Astrocyte (in vitro differentiated cells and primary cell): ENCODE measurements around the gene ATP1A1. TPM values are rescaled to one million over a fixed set of nuclear protein-coding genes. Genes with fewer than 3 reads are reported as not detected.

Experiments used
- DNase-seq: peaks from one replicate; pipeline ENCODE4 v3.0.0-alpha.2; 2010; ENCODE audit warnings: low read depth
- FAIRE-seq: peaks from 2 replicates; lab custom pipeline; 2011; peaks lifted over from hg19 to GRCh38; lab: Jason Lieb, UNC
- H2AFZ ChIP-seq: 2 replicates; pipeline ENCODE4 v1.6.0; 2012; ENCODE audit warnings: low read depth, low read length, inconsistent platforms
- H3K27ac ChIP-seq: 2 replicates; pipeline ENCODE4 v1.5.1; 2011; ENCODE audit warnings: low read depth, low read length, inconsistent platforms
- H3K27me3 ChIP-seq: 2 replicates; pipeline ENCODE4 v1.6.0; 2011; ENCODE audit warnings: low read length, inconsistent platforms; ENCODE audit not compliant: insufficient read depth
- H3K36me3 ChIP-seq: 2 replicates; pipeline ENCODE4 v1.5.1; 2011; ENCODE audit warnings: low read length, inconsistent platforms; ENCODE audit not compliant: insufficient read depth
- H3K4me1 ChIP-seq: 2 replicates; pipeline ENCODE4 v1.5.1; 2011; ENCODE audit warnings: low read length, inconsistent platforms; ENCODE audit not compliant: insufficient read depth
- H3K4me2 ChIP-seq: 2 replicates; pipeline ENCODE4 v1.6.0; 2012; ENCODE audit warnings: low read length, inconsistent platforms
- H3K4me3 ChIP-seq: 2 replicates; pipeline ENCODE4 v1.5.1; 2011; ENCODE audit warnings: low read depth, mild to moderate bottlenecking, low read length, inconsistent platforms; ENCODE audit not compliant: insufficient read depth
- H3K79me2 ChIP-seq: 2 replicates; pipeline ENCODE4 v1.6.0; 2012; ENCODE audit warnings: mild to moderate bottlenecking, low read length, inconsistent platforms; ENCODE audit not compliant: insufficient read depth
- H3K9ac ChIP-seq: 2 replicates; pipeline ENCODE4 v1.6.0; 2012; ENCODE audit warnings: mild to moderate bottlenecking, low read length, inconsistent platforms
- H3K9me3 ChIP-seq: 2 replicates; pipeline ENCODE4 v1.5.1; 2012; ENCODE audit warnings: low read depth, mild to moderate bottlenecking, low read length, inconsistent platforms; ENCODE audit not compliant: insufficient read depth
- H4K20me1 ChIP-seq: 2 replicates; pipeline ENCODE4 v1.6.0; 2012; ENCODE audit warnings: low read length, inconsistent platforms; ENCODE audit not compliant: insufficient read depth
- H3K27ac Mint-ChIP-seq: one replicate; pipeline ENCODE4 v1.8.0; 2021; ENCODE audit warnings: mild to moderate bottlenecking, mixed read lengths; ENCODE audit not compliant: unreplicated experiment
- H3K27me3 Mint-ChIP-seq: one replicate; pipeline ENCODE4 v1.8.0; 2021; ENCODE audit warnings: low read depth, mixed read lengths; ENCODE audit not compliant: unreplicated experiment
- H3K36me3 Mint-ChIP-seq: one replicate; pipeline ENCODE4 v1.8.0; 2021; ENCODE audit warnings: low read depth, mixed read lengths; ENCODE audit not compliant: unreplicated experiment
- H3K4me1 Mint-ChIP-seq: one replicate; pipeline ENCODE4 v1.8.0; 2021; ENCODE audit warnings: low read depth, mixed read lengths; ENCODE audit not compliant: unreplicated experiment
- H3K4me3 Mint-ChIP-seq: one replicate; pipeline ENCODE4 v1.8.0; 2021; ENCODE audit warnings: mild to moderate bottlenecking, moderate library complexity, mixed read lengths; ENCODE audit not compliant: unreplicated experiment
- H3K9me3 Mint-ChIP-seq: one replicate; pipeline ENCODE4 v1.8.0; 2021; ENCODE audit warnings: mild to moderate bottlenecking, mixed read lengths; ENCODE audit not compliant: unreplicated experiment
- EZH2 ChIP-seq: IDR thresholded peaks from 2 replicates; pipeline ENCODE4 v1.6.1; 2012; ENCODE audit warnings: mild to moderate bottlenecking, low read length, inconsistent platforms; ENCODE audit not compliant: insufficient read depth
- total RNA-seq: library from RNA; stranded (reverse); gene quantifications from 2 replicates; pipeline ENCODE4 v1.2.1, GENCODE V29; 2021
- TF ChIP-seq, protein P1 (sequence below): IDR thresholded peaks from 2 replicates; pipeline ENCODE4 v1.5.1; 2011; ENCODE audit warnings: low read depth, mild to moderate bottlenecking, inconsistent platforms, low read length, moderate library complexity; ENCODE audit not compliant: insufficient read depth

The ATP1A1 gene
- total RNA-seq, 1 donor from 2014 or later: 317 TPM

DNA sequence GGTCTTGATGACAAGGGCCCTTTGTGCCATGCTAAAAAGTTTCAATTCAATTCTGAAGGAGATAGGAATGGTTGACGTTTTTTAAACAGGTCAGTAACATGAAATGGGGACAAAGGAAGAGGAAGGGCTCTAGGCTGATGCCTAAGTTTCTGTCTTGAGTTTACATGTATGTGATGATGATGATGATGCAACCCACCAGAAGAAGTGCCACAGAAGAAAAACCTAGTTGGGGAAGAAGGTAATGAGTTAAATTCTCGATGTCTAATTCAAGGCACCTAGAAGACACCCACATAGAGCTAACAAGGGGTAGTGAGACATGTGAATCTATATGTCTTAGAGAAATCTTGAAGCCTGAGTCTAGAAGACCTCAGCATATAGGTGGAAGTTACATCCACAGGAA, 44.4 kb upstream of the ATP1A1 start:
- Histone ChIP-seq H3K9me3 (no peaks in the 10 kb centered on the region), H3K27me3 (no peaks in the 10 kb centered on the region), H3K4me2 (no peak overlapping the region), H4K20me1 (no peaks in the 10 kb centered on the region), H3K4me1 (no peaks in the 10 kb centered on the region), H3K36me3 (no peaks in the 10 kb centered on the region), H3K27ac (no peak overlapping the region), H3K4me3 (no peak overlapping the region), H3K79me2 (no peaks in the 10 kb centered on the region), H2AFZ (no peak overlapping the region), H3K9ac (no peak overlapping the region)
- no peak overlapping the region for H3K4me3 Mint-ChIP-seq
- H3K36me3 Mint-ChIP-seq: peaks cover 2% of the 10 kb centered on the region
- H3K27ac Mint-ChIP-seq: no peak overlapping the region
- FAIRE-seq: no peak
- no peak for DNase-seq
- peaks cover 2% of the 10 kb centered on the region for H3K4me1 Mint-ChIP-seq
- H3K27me3 Mint-ChIP-seq: no peaks in the 10 kb centered on the region
- no peaks in the 10 kb centered on the region for H3K9me3 Mint-ChIP-seq
- TF ChIP-seq EZH2: no peak
- TF ChIP-seq, protein P1, sequence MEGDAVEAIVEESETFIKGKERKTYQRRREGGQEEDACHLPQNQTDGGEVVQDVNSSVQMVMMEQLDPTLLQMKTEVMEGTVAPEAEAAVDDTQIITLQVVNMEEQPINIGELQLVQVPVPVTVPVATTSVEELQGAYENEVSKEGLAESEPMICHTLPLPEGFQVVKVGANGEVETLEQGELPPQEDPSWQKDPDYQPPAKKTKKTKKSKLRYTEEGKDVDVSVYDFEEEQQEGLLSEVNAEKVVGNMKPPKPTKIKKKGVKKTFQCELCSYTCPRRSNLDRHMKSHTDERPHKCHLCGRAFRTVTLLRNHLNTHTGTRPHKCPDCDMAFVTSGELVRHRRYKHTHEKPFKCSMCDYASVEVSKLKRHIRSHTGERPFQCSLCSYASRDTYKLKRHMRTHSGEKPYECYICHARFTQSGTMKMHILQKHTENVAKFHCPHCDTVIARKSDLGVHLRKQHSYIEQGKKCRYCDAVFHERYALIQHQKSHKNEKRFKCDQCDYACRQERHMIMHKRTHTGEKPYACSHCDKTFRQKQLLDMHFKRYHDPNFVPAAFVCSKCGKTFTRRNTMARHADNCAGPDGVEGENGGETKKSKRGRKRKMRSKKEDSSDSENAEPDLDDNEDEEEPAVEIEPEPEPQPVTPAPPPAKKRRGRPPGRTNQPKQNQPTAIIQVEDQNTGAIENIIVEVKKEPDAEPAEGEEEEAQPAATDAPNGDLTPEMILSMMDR: no peak

GRCh38 chr1:116329524-116330341, 43.3 kb upstream of the ATP1A1 start:
- TF ChIP-seq, protein P1: no peak
- no peak for TF ChIP-seq EZH2
- H3K9me3 ChIP-seq: no peaks in the 10 kb centered on the region
- H2AFZ ChIP-seq: no peak overlapping the region
- peaks cover 3% of the 10 kb centered on the region for H3K4me1 Mint-ChIP-seq
- H3K4me3 ChIP-seq: no peak overlapping the region
- H3K79me2 ChIP-seq: no peaks in the 10 kb centered on the region
- no peak overlapping the region for H3K4me3 Mint-ChIP-seq
- DNase-seq: no peak
- H3K27ac ChIP-seq: no peak overlapping the region
- no peaks in the 10 kb centered on the region for H3K27me3 Mint-ChIP-seq
- peak overlapping the region; percentile 17 for H3K4me2 ChIP-seq
- no peaks in the 10 kb centered on the region for H4K20me1 ChIP-seq
- no peaks in the 10 kb centered on the region for H3K9me3 Mint-ChIP-seq
- no peak overlapping the region for H3K27ac Mint-ChIP-seq
- peaks cover 2% of the 10 kb centered on the region for H3K36me3 Mint-ChIP-seq
- H3K9ac ChIP-seq: no peak overlapping the region
- no peaks in the 10 kb centered on the region for H3K4me1 ChIP-seq
- H3K27me3 ChIP-seq: no peaks in the 10 kb centered on the region
- no peaks in the 10 kb centered on the region for H3K36me3 ChIP-seq
- FAIRE-seq: no peak

DNA sequence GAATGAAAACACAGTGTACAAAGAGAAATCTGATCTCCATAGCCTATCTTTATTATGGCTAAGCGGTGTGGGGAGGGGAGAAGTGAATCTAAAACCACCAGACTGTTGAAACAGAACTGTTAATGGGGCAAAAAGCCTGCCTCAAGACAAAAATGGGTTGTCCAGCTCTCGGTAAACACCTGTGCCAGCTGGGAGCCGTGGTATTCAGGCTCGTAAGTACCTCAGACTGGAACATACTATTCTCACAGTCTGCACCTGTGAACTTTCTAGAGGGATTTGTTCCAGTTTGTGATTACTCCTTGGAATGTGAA, 42.7 kb upstream of the ATP1A1 start:
- H3K27ac ChIP-seq: no peak overlapping the region
- DNase-seq: no peak
- no peaks in the 10 kb centered on the region for H3K27me3 ChIP-seq
- no peak for TF ChIP-seq EZH2
- TF ChIP-seq, protein P1: no peak
- Mint-ChIP-seq H3K9me3 (no peaks in the 10 kb centered on the region), H3K27ac (no peak overlapping the region), H3K36me3 (peaks cover 2% of the 10 kb centered on the region), H3K4me1 (peaks cover 3% of the 10 kb centered on the region), H3K4me3 (no peak overlapping the region), H3K27me3 (no peaks in the 10 kb centered on the region)
- H2AFZ ChIP-seq: no peak overlapping the region
- H3K4me3 ChIP-seq: no peak overlapping the region
- no peaks in the 10 kb centered on the region for H3K4me1 ChIP-seq
- H3K9me3 ChIP-seq: no peaks in the 10 kb centered on the region
- no peaks in the 10 kb centered on the region for H4K20me1 ChIP-seq
- no peaks in the 10 kb centered on the region for H3K36me3 ChIP-seq
- FAIRE-seq: no peak
- no peak overlapping the region for H3K9ac ChIP-seq
- H3K79me2 ChIP-seq: no peaks in the 10 kb centered on the region
- peak overlapping the region; percentile 17 for H3K4me2 ChIP-seq
